Left lung (tissue), 10 donors: ENCODE results near the gene RAVER1. TPM values are rescaled to one million over a fixed set of nuclear protein-coding genes. Genes with fewer than 3 reads are reported as not detected.

Experiments used
- ATAC-seq: fragments of 200-7000 bp; cut with Tn5 transposase; one replicate; pipeline ENCODE4 v1.9.1; 2020; ENCODE audit warnings: moderate library complexity
- DNase-seq, 4 donors: peaks; one replicate each; pipeline ENCODE4 v3.0.0-alpha.2; 2013 to 2020
- H3K27ac ChIP-seq, 2 donors: fragments of 200-600 bp; sonication (generic) in 1 of 2; one replicate each; pipeline versions ENCODE4 v1.5.0 to v1.8.0; 2020 to 2021
- H3K27me3 ChIP-seq, 2 donors: fragments of 200-600 bp; sonication (generic) in 1 of 2; one replicate each; pipeline versions ENCODE4 v1.5.0 to v1.8.0; 2020 to 2021
- H3K36me3 ChIP-seq, 2 donors: fragments of 200-600 bp; sonication (generic) in 1 of 2; one replicate each; pipeline versions ENCODE4 v1.5.0 to v1.8.0; 2020 to 2021
- H3K4me1 ChIP-seq, 2 donors: fragments of 200-600 bp; one replicate each; pipeline ENCODE4 v1.8.0; 2021
- H3K4me3 ChIP-seq, 2 donors: fragments of 200-600 bp; sonication (generic) in 1 of 2; one replicate each; pipeline versions ENCODE4 v1.5.0 to v1.8.0; 2020 to 2021; ENCODE audit warnings: mild to moderate bottlenecking in 1 of 2
- H3K9me3 ChIP-seq, 2 donors: fragments of 200-600 bp; sonication (generic) in 1 of 2; one replicate each; pipeline versions ENCODE4 v1.5.0 to v1.8.0; 2020 to 2021
- intact Hi-C, 2 donors: fragments of 100-400 bp; cut with DNase I; formaldehyde crosslinking; loops; one replicate each; pipeline versions ENCODE4 v1.11.2 to v1.14.2; 2022
- polyA plus RNA-seq, 6 donors: library from polyadenylated mRNA; unstranded; fragments of 120-200 nt; gene quantifications; one replicate each; pipeline ENCODE4 v1.2.1, GENCODE V29; 2013; ENCODE audit not compliant: insufficient read length in 6 of 6
- total RNA-seq, 2 donors: library from RNA; stranded (reverse); fragmentation: NEBNext Ultra II Directional; extraction: Animal tissue kit (Norgen Biotek cat#: 25700); gene quantifications; one replicate each; pipeline ENCODE4 v1.2.1, GENCODE V29; 2021
- TF ChIP-seq, protein P1 (sequence below), 2 donors: fragments of 200-600 bp; sonication (generic) in 1 of 2; IDR thresholded peaks; one replicate each; pipeline versions ENCODE4 v1.5.0 to v1.8.0; 2021; ENCODE audit warnings: antibody characterized with exemption in 2 of 2
- donor health status: DM: no; HTN: yes; CAD: no.
- donor health status: DM: no; HTN: no; CAD: no.

Gene RAVER1
- total and polyA plus RNA-seq, 8 donors: 21.6 to 39.0 (median 29.7) TPM

DNA sequence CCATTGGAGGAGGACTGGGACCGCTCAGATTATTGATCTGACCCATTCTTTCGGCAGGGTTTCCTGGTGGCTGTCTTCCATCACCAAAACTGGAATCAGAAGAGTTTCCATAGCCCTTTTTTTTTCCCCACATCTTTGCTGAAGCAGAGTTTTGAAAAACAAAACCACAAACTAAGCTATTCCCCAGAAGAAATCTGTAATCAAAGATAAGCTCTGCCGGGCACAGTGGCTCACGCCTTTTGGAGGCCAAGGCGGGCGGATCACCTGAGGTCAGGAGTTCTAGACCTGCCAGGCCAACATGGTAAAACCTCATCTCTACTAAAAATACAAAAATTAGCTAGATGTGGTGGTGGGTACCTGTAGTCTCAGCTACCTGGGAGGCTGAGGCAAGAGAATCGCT lies 66.6 kb downstream of the RAVER1 start:
- H3K9me3 ChIP-seq: no peaks in the 10 kb centered on the region
- DNase-seq (no peak), ATAC-seq (no peak)
- no peak overlapping the region for H3K4me3 ChIP-seq
- no peaks in the 10 kb centered on the region for H3K36me3 ChIP-seq
- intact Hi-C loops: no loop called here
- peaks cover 0 to 36% of the 10 kb centered on the region in 2 donors for H3K4me1 ChIP-seq
- TF ChIP-seq, protein P1, sequence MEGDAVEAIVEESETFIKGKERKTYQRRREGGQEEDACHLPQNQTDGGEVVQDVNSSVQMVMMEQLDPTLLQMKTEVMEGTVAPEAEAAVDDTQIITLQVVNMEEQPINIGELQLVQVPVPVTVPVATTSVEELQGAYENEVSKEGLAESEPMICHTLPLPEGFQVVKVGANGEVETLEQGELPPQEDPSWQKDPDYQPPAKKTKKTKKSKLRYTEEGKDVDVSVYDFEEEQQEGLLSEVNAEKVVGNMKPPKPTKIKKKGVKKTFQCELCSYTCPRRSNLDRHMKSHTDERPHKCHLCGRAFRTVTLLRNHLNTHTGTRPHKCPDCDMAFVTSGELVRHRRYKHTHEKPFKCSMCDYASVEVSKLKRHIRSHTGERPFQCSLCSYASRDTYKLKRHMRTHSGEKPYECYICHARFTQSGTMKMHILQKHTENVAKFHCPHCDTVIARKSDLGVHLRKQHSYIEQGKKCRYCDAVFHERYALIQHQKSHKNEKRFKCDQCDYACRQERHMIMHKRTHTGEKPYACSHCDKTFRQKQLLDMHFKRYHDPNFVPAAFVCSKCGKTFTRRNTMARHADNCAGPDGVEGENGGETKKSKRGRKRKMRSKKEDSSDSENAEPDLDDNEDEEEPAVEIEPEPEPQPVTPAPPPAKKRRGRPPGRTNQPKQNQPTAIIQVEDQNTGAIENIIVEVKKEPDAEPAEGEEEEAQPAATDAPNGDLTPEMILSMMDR (IDR thresholded peaks at IDR 0.05): no peak
- peak overlapping the region in 1 of 2 donors; percentile 99 for H3K27ac ChIP-seq
- no peaks in the 10 kb centered on the region for H3K27me3 ChIP-seq

Other genes starting within 250 kb of the RAVER1 start
- gene SHFL, start 247.2 kb downstream of the RAVER1 start, total RNA-seq: 10 to 100 TPM; 30.9 to 38.8 TPM
- 10 to 100 TPM; 28.8 to 41.6 (median 35.8) TPM for gene SHFL, start 247.2 kb downstream of the RAVER1 start, polyA plus RNA-seq
- gene ANGPTL6, start 230.9 kb downstream of the RAVER1 start, total RNA-seq: under 1 TPM; 0.38 to 0.68 TPM
- 1 to 10 TPM; 1.4 to 3.1 (median 2.1) TPM for gene ANGPTL6, start 230.9 kb downstream of the RAVER1 start, polyA plus RNA-seq
- 10 to 100 TPM; 23.4 to 49.8 TPM for gene PPAN, start 227.2 kb downstream of the RAVER1 start, total RNA-seq
- 10 to 100 TPM; 22.6 to 36.3 (median 28.5) TPM for gene PPAN, start 227.2 kb downstream of the RAVER1 start, polyA plus RNA-seq
- gene P2RY11, start 221.8 kb downstream of the RAVER1 start, total RNA-seq: 10 to 100 TPM in 1 of 2 donors, 1 to 10 TPM in 1; 8.4 to 24.4 TPM
- gene P2RY11, start 221.8 kb downstream of the RAVER1 start, polyA plus RNA-seq: 10 to 100 TPM in 5 of 6 donors, 1 to 10 TPM in 1; 9.3 to 15.8 (median 12.9) TPM
- 100 to 1,000 TPM; 162 to 166 TPM for gene EIF3G, start 213.6 kb downstream of the RAVER1 start, total RNA-seq
- gene EIF3G, start 213.6 kb downstream of the RAVER1 start, polyA plus RNA-seq: 100 to 1,000 TPM; 180 to 208 (median 191) TPM
- gene DNMT1, start 138.6 kb downstream of the RAVER1 start, total RNA-seq: 100 to 1,000 TPM in 1 of 2 donors, 10 to 100 TPM in 1; 65.1 to 141 TPM
- 100 to 1,000 TPM; 141 to 191 (median 148) TPM for gene DNMT1, start 138.6 kb downstream of the RAVER1 start, polyA plus RNA-seq
- gene S1PR2, start 102.2 kb downstream of the RAVER1 start, total RNA-seq: 10 to 100 TPM; 25.6 to 40.3 TPM
- 10 to 100 TPM; 36.8 to 47.6 (median 43.2) TPM for gene S1PR2, start 102.2 kb downstream of the RAVER1 start, polyA plus RNA-seq
- gene MRPL4, start 81.3 kb downstream of the RAVER1 start, total RNA-seq: 10 to 100 TPM; 37.2 to 53.1 TPM
- gene MRPL4, start 81.3 kb downstream of the RAVER1 start, polyA plus RNA-seq: 10 to 100 TPM; 27.5 to 41.6 (median 34.6) TPM
- 100 to 1,000 TPM; 149 to 497 TPM for gene ICAM1, start 62.4 kb downstream of the RAVER1 start, total RNA-seq
- gene ICAM1, start 62.4 kb downstream of the RAVER1 start, polyA plus RNA-seq: 10 to 100 TPM; 15.4 to 24.5 (median 17.4) TPM
- 10 to 100 TPM in 1 of 2 donors, 1 to 10 TPM in 1; 4.5 to 17.9 TPM for gene ICAM4, start 46.6 kb downstream of the RAVER1 start, total RNA-seq
- 10 to 100 TPM in 5 of 6 donors, 1 to 10 TPM in 1; 9.4 to 25.3 (median 14.7) TPM for gene ICAM4, start 46.6 kb downstream of the RAVER1 start, polyA plus RNA-seq
- gene ICAM5, start 43.6 kb downstream of the RAVER1 start, total RNA-seq: 10 to 100 TPM; 10.2 to 25.7 TPM
- gene ICAM5, start 43.6 kb downstream of the RAVER1 start, polyA plus RNA-seq: 10 to 100 TPM in 4 of 6 donors, 1 to 10 TPM in 2; 3.9 to 18.9 (median 11.4) TPM
- gene ZGLP1, start 23.7 kb downstream of the RAVER1 start, total RNA-seq: 1 to 10 TPM; 2.8 to 7.8 TPM
- gene ZGLP1, start 23.7 kb downstream of the RAVER1 start, polyA plus RNA-seq: 10 to 100 TPM in 2 of 6 donors, 1 to 10 TPM in 4; 5.6 to 11.9 (median 6.9) TPM
- gene FDX2, start 17.5 kb downstream of the RAVER1 start, total RNA-seq: 10 to 100 TPM; 19.8 to 25.4 TPM
- gene FDX2, start 17.5 kb downstream of the RAVER1 start, polyA plus RNA-seq: 10 to 100 TPM; 16.0 to 20.8 (median 19.3) TPM
- 10 to 100 TPM; 17.3 to 44.8 TPM for gene ICAM3, start 6.1 kb upstream of the RAVER1 start, total RNA-seq
- gene ICAM3, start 6.1 kb upstream of the RAVER1 start, polyA plus RNA-seq: 10 to 100 TPM in 5 of 6 donors, 1 to 10 TPM in 1; 8.8 to 16.4 (median 11.3) TPM
- 100 to 1,000 TPM; 133 to 175 TPM for gene TYK2, start 47.0 kb upstream of the RAVER1 start, total RNA-seq
- gene TYK2, start 47.0 kb upstream of the RAVER1 start, polyA plus RNA-seq: 100 to 1,000 TPM; 120 to 185 (median 151) TPM
- gene CDC37, start 70.0 kb upstream of the RAVER1 start, total RNA-seq: 100 to 1,000 TPM; 120 to 148 TPM
- gene CDC37, start 70.0 kb upstream of the RAVER1 start, polyA plus RNA-seq: 100 to 1,000 TPM; 158 to 198 (median 171) TPM
- gene PDE4A, start 87.0 kb upstream of the RAVER1 start, total RNA-seq: 10 to 100 TPM; 21.4 to 21.6 TPM
- 10 to 100 TPM in 1 of 6 donors, 1 to 10 TPM in 5; 4.3 to 10.1 (median 8.0) TPM for gene PDE4A, start 87.0 kb upstream of the RAVER1 start, polyA plus RNA-seq
- gene KEAP1, start 169.8 kb upstream of the RAVER1 start, total RNA-seq: 10 to 100 TPM; 56.0 to 82.2 TPM
- gene KEAP1, start 169.8 kb upstream of the RAVER1 start, polyA plus RNA-seq: 10 to 100 TPM; 61.4 to 81.3 (median 75.8) TPM
- gene S1PR5, start 183.9 kb upstream of the RAVER1 start, total RNA-seq: 1 to 10 TPM in 1 of 2 donors, under 1 TPM in 1; 0.92 to 1.8 TPM
- gene S1PR5, start 183.9 kb upstream of the RAVER1 start, polyA plus RNA-seq: under 1 TPM; 0.20 to 0.87 (median 0.59) TPM
- 10 to 100 TPM; 25.0 to 27.4 TPM for gene ATG4D, start 210.4 kb upstream of the RAVER1 start, total RNA-seq
- gene ATG4D, start 210.4 kb upstream of the RAVER1 start, polyA plus RNA-seq: 10 to 100 TPM; 19.3 to 25.1 (median 21.8) TPM
- gene KRI1, start 232.5 kb upstream of the RAVER1 start, total RNA-seq: 10 to 100 TPM; 18.6 to 20.2 TPM
- 10 to 100 TPM; 29.8 to 38.0 (median 35.6) TPM for gene KRI1, start 232.5 kb upstream of the RAVER1 start, polyA plus RNA-seq
- gene CDKN2D, start 235.4 kb upstream of the RAVER1 start, total RNA-seq: 10 to 100 TPM in 1 of 2 donors, 1 to 10 TPM in 1; 7.2 to 13.6 TPM
- 10 to 100 TPM in 3 of 6 donors, 1 to 10 TPM in 3; 9.0 to 15.7 (median 10.0) TPM for gene CDKN2D, start 235.4 kb upstream of the RAVER1 start, polyA plus RNA-seq